ENCODE data around the gene MED12L.
"Not testable (repeated sequence)": the region's sequence is repeated elsewhere in the genome, so short reads cannot be mapped to it uniquely, and the experiment has no call there.

Gene MED12L

DNA sequence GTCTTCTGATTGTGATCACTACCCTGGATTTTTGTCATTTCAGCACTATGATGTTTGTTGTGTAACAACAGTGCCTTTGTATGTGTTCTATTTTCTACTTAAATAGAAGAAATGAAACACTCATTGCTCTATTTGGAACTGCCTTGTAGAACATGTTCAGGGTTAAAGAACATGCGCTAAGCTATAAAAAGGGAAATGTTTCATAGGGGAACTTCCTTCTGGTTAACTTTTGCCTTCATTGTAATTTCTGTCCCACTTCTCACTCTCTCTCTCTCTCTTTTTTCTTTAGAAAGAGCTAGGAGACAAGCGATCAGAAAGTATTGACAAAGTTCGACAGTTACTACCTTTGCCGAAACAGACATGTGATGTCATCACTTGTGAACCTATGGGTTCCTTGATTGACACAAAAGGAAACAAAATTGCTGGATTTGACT is 299.3 kb downstream of the MED12L start, which contains the start of gene P2RY12:
Gene P2RY12, minus strand, starts transcription at position 13 of the 434 bp plus-strand sequence. CDS start 45,908 bp downstream, outside the sequence.
- no peak for DNase-seq

DNA sequence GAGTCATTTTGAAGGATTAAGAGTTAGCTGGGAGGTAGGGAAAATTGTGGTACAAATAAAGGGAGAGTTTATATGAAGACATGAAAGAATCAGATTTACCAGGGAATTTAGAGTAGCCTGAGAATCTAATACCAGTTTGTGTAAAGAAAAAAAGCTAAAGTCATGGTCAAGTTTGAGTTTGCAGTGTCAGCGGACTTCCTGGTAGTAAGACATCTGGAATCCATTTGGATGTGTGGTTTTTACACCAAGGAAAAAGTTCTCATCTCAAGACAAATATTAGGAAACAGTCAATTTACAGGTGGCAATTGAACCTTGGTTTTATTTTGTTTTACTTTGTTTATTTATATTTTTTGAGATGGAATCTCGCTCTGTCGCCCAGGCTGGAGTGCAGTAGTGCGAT is 300.6 kb downstream of the MED12L start:
- DNase-seq: no peak

DNA sequence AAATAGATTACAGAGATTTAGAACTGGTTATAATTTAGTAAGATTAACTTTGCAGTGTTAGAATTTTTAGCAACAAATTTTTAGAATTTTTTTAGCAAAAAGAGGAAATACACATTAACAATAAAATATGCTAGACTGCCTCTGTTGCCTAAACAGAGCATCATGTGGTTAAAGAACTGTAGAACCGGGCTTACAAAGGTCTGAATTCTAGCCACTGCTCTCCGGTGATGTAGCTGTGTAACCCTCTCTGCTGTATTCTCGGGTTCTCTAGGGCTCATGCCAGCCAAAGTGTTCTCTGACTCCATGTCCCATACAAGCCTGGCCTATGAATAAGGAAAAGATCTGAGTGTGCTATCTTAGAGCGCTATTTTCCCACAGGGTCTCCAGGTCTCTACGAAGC is 302.0 kb downstream of the MED12L start:
- no peak for DNase-seq

DNA sequence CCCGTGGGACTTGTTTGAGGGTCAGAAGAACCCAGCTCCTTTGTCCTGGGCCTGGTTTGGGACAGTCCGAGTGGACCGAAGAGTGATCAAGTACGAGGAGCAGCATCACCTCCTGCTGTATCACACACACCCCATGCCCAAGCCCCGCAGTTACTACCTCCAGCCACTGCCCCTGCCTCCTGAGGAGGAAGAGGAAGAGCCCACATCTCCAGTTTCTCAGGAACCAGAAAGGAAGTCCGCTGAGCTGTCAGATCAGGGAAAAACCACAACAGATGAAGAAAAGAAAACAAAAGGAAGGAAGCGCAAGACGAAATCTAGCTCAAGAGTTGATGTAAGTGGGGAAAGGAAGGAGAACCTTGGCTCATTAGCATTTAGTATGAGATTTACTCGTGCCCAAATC is 302.4 kb downstream of the MED12L start:
- no peak for DNase-seq

DNA sequence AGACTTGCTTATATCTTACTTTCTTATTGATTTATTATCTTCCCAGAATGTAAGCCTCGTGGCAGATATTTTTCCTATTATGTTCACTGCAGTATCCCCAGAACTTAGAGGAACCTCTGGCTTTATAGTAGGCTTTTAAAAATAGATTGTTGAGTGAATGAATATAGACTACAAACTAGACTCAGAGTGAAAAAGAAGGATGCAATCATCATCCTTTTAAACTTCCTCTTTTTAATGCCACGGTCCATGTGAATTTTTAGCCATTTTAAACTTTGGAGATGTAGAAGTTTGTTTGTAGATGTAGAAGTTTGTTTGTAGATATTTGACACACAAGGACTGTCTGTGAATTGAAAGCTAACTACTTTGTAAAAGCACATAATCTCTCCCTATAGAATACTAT is 306.3 kb downstream of the MED12L start:
- DNase-seq: no peak

DNA sequence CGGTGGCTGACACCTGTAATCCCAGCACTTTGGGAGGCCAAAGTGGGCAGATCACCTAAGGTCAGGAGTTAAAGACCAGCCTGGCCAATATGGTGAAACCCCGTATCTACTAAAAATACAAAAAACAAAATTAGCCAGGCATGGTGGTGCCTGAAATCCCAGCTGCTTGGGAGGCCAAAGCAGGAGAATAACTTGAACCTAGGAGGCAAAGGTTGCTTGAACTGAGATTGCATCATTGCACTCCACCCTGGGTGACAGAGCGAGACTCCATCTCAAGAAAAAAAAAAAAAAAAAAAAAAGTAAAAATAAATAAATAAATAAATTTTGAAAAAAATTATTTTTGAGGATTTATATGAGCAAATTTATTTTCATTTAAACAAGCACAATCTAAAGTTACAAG is 306.7 kb downstream of the MED12L start:
- DNase-seq: not testable (repeated sequence)

DNA sequence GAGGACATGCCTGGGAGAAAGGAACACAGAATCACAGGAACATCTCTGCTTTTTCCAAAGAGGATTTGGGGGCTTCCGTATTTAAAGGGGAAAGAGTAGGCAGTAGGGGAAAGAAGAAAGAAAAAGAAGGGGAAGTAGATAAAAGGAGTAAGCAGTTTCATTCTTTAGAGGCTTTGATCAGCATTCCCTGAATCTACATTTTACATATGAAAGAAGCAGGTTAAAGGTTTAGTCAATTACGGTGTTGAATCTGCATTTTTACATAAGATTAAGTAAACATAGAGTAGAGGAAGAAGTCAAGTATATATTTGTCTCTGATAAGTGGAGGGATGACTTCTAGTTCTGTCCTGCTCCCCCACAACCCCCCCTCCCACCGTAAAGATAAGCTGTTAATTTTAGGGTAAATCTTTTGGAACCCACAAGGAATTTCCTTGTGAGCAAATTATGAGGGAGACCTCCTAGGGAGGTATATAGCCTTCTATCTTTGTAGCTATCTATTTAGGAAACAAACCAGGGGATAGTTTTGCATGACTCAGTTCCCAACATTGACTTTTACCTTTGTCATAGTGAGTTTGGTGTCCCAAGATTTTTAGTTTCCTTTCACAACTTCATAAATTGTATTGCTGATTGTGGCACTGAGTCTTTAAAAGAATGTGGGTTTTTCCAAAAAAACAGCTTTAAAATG is 307.8 kb downstream of the MED12L start:
- DNase-seq: no peak

DNA sequence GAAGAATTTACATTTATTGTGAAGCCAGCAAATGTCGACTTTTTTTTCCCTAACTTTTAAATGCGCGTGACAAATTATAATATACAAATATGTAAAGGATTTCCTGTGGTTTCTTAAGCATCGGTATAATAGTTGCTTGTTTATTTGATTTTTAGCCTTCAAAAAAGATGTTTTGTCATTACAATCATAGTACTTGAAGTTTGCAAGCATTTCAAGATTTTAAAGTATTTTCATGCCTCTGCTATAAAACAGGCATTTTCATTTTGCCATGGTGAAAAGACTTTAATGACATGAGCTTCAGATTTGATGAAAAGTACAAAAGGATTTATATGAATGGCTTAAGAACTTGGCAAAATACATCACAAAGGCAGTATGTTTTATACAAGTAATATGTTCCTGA is 308.5 kb downstream of the MED12L start:
- DNase-seq: no peak

DNA sequence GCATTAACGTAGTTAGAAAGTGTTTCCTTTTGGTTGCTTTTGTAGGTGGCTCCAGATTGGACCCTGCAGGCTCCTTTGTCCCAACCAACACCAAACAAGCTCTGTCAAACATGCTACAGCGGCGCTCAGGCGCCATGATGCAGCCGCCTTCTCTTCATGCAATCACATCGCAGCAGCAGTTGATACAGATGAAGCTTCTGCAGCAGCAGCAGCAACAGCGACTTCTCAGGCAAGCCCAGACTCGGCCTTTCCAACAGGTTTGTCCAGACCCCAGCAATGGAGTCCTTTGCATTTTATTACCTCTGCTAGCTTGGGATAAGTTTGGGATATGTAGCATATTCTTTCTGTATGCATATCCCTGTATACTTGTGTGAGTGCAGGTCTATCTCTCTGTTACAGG is 309.1 kb downstream of the MED12L start:
- no peak for DNase-seq

DNA sequence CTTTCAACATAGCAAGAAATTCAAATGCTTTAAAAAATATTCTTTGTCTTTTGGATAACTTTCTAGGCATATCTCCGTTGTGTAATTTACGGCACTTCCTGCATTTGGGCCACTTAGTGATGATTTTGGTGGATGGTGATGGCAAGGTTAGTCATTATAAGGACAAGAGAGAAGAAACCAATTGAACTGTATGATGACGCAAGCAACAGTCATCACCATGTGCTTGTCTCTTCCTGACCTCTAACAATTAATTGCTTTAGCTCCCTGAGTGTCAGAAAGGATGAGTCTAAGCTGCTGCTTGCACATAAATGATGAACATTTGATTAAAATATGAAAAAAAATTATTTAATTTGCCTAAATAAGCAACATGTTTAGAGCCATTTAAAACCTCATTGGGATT is 310.3 kb downstream of the MED12L start:
- DNase-seq: no peak

DNA sequence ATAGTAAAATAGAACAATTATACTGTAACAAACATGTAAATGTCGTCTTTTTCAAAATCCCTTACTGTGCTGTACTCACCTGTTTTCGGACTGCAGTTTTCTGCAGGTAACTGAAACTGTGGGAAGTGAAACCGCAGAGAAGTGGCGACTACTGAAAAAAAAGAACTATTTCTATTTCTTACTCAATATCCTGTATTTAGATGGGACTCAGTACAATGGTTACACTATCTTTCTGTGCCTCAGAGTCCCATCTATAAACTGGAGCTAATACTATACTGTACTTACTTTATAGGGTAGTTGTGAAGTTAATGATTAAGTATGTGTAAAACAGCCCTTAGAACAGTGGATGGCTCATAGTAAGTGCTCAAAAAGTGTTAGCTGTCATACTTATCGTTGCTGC is 313.4 kb downstream of the MED12L start:
- DNase-seq: no peak

DNA sequence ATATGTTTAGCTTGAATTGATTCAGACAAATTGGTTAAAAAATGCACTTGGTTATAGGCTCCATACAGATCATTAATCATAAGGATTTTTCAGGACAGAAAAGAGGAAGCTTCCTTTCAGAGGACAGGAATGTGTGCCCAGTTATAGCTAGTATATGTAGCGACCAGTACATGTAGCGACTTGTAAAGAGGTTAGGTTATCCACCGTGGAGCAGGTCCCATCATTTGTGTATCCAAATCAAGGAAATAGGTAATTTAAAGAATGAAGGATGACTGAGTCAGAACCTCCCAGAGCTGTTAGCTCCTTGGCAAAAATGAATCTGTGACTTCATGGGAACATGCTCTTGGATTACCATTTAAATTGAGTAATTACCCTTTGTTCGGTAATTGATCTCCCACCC is 314.9 kb downstream of the MED12L start:
- no peak for DNase-seq

DNA sequence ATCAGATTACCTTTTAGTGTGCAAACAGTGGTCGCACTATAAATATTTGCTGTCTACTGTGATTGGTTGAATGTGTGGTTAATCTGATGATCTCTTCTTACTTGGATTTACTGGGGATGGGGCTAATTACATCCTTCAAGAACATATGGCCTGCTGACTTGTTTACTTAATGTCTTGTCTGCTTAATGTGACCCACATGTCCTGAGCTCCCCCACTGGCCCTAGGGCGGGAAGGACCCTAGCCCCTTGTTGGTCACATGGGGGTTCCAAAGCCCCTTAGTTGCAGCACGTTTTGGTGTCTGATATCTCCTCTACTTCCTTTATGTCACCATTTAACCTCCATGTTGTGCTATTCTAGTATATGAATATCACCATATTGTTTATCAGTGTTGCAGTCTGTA is 316.9 kb downstream of the MED12L start:
- no peak for DNase-seq

DNA sequence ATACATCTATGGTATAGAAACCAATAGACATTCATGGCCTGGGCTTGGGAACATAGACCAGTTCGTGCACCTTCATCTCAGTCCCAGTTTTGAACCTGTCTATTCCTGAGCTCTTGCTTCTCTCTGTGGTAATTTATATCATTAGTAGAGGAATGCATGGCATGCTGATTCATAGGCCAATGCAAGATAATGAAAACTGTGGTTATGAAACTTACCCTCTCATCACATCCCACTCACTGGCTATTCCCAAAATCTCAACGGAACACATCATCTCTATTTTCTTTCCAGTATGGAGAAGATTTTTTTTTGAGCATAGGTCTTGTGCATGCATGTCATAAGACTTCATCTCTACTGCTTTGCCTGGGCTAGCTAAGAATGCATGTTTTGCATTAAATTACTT is 317.8 kb downstream of the MED12L start:
- no peak for DNase-seq

DNA sequence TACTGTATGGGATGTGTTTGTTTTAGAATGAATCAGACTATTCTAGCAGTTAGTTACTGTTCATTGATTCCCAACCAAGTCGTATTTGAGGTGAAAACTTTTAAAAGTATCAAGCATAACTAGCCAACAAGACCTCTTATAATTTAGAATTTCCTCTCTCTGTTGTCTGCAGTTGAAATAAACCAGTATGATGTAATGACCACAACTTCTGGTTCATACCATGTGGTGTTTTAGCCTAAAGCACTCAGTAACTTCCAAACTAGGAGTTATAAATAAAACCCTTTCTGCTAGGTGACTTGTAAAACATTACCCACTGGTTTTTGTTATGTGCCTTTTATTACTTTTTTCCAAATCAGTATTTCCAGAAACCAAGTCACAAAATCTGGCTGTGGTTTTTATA is 318.9 kb downstream of the MED12L start:
- no peak for DNase-seq

DNA sequence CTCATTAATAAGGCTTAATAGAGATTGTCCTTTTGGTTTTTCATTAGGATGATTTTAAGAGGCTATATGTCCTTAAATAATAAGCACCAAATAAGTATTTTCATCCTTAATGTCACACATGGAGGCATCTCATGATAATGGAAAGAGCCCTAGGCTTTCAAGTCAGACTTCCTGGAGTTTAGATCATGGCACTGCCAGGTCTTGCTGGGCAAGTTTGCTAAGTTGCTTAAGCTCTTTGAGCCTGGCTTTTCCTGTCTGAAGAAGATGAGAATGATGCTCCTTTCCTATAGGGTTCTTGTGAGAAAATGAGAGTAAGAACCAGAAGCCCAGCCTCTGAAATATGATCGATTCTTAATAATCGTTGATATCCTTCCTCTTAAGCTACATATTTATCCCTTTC is 322.5 kb downstream of the MED12L start:
- no peak for DNase-seq

DNA sequence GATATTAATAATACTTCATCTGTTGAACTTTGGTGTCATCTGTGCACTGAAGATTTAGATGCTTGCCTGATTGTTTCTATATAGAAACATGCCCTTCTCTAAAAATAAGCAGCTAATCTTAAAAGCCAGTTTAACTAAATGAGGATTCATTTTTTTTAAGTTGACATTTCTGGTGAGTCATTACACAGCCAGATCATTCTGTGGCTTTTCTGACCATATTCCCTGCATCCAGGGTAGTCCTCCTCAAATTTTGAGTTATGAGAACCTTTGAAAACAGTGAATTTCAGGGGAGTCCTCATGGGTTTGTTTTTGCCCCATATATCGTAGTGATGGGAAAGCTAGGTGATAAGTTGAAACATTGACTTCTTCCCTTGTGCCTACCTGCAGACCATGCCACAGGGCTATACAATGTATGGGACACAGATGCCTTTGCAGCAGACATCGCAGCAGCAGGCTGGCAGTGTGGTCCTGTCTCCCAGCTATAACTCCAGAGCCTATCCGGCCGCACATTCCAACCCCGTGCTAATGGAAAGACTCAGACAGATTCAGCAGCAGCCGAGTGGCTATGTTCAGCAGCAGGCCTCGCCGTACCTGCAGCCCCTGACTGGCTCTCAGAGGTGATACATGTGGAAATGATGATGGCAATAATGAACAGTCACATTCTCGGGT is 325.6 kb downstream of the MED12L start:
- no peak for DNase-seq

DNA sequence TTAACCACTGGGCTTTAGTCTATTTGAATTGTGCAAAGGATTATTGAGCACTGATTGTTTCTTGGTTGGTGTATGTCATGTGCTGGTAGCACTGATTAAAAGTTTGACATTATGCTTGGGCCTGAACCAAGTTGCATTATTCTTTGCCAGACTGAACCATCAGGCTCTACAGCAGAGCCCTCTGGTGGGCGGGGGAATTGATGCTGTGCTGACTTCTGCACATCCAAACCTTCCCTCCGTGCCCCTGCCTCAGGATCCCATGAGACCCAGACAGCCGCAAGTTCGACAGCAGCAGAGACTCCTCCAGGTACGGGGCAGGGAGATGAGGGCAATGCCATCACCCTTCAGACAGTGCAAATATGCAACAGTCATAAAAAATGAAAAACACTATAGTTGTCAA is 327.5 kb downstream of the MED12L start:
- DNase-seq: no peak

DNA sequence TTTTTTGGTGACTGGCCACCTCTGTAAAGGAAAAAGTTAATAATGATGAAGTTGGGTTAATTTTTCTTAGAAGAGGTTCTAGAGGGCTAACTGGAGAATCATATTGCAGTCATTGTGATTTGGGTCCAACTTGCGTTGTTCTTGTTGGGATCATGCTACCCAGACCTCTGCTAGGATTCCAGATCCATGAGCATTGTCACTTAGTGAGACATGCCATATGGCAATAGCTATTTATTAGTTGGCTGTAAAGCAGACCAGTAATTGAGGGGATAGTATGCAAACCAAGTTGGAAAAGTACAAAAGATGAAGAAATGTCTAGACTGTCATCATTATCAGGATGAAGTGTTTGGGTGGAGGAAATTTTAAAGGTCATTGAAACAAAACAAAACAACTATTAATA is 329.8 kb downstream of the MED12L start:
- no peak for DNase-seq

DNA sequence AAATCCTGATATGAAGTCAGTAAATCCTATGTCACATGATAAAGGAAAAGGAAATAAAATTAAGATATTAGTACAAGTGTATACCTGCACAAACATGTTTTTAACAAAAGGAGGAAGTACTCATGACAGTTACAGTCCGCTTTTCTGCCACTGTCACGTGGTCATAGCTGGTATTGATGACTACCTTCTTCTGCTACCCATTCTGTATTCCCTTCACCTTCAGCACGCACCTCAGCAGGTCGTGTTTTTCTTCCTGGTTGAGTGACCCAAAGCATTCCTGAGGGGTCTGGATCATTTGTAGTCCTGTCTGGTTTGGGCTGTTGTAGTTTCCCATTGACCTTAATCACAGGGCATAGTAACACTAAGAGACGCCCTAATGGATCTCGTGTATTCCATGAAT is 334.3 kb downstream of the MED12L start:
- DNase-seq: no peak

DNA sequence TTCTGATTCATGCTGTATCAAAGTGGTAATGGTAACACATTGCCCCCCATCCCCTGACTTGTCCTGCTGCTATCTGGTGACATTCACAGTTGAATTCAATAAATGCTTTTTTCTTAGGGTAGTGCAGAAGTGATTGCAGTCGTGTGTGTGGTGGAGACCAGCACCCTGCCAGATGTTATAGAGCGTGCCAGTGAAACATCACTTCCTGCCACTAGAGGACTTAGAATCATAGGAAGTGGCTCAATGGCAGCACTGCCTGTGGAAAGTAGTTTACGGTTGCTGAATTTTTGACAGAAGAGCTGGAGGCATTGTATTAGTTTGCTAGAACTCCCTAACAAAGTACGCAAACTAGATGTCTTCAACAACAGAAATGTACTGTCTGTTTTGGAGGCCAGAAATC is 336.5 kb downstream of the MED12L start:
- no peak for DNase-seq

DNA sequence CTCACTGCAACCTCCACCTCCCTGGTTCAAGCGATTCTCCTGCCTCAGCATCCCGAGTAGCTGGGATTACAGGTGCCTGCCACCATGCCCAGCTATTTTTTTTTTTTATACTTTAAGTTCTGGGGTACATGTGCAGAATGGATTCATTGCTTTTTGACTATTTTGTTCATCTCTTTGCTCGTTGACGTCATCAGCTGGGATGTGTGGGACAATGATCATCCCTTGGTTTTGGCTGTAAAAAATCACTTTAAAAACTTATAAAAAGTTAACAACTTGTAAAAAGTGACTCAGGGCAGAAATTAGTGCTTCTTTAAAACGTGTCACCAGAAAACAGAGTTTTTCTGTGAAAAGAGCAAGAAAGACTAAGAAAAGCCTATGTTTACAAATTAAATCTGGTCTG is 337.6 kb downstream of the MED12L start:
- no peak for DNase-seq

DNA sequence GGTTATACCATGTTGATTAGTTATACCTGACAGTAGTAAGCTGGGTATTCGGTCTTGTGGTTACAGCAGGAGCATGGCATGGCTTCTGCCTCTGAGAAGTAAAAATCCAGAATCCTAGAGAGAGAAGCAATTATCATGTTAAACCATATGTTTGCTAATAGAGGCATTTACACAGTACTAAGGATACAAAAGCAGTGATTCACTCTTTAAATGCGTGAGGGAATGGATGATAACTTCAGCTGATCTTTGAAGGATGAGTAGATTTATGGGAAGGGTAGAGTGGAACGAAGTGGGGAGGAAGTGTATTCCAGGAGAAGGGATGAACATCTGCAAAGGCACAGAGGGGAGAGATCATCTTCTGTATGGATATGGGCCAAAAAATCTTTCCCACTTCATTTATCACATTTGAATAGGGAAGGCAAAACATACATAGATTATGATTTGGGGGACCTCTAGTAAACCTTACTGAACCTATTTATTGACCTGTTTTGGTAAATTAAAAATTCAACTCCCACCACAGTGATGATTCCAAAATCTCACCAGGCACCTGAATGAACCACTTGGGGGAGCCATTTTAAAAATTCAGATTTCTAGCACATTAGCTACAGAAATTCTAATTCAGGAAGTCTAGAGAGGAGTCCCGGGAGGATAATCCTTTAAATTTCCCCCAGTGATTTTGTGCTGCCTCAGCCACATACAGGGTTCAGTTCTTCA is 340.3 kb downstream of the MED12L start:
- DNase-seq: no peak

DNA sequence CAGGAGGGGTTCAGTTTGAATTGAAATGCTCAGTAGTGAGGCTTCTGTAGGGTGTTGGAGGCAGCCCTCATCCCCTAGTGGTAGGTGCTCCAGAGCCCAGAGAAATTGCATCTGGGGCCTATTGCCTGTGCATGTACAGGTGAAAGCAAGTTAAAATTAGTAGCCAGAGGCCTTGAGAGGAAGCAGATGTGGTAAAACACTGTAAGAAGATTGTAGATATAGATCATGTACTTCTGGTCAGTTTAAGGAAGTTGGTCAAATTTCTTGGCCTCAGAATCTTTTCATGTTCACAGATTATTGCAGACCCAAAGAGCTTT is 340.8 kb downstream of the MED12L start:
- DNase-seq: no peak

Measured in cortex of kidney (tissue), 1 donor.